GM19043 (cell line): ENCODE measurements around the gene THEM4.
"Not testable (repeated sequence)": the region's sequence is repeated elsewhere in the genome, so short reads cannot be mapped to it uniquely, and the experiment has no call there.

Experiments used
- ATAC-seq: cut with Tn5 transposase; IDR thresholded peaks from one replicate; pipeline ENCODE4 v1.9.1; 2021; ENCODE audit warnings: low read depth; ENCODE audit not compliant: unreplicated experiment

THEM4 gene

GRCh38 chr1:151900804-151901203 is 8.5 kb downstream of the THEM4 start:
- ATAC-seq, result not testable (repeated sequence)

- no peak for ATAC-seq
Observed at GRCh38 chr1:151898519-151898991, 10.8 kb downstream of the THEM4 start.

GRCh38 chr1:151897991-151898431 is 11.3 kb downstream of the THEM4 start:
- ATAC-seq, result no peak

GRCh38 chr1:151893176-151893924 is 16.0 kb downstream of the THEM4 start:
- no peak for ATAC-seq

GRCh38 chr1:151892190-151892589 is 17.1 kb downstream of the THEM4 start:
- no peak for ATAC-seq

GRCh38 chr1:151891512-151891911 is 17.8 kb downstream of the THEM4 start:
- ATAC-seq, result no peak

GRCh38 chr1:151888972-151889570 is 20.2 kb downstream of the THEM4 start:
- no peak for ATAC-seq

GRCh38 chr1:151887028-151887427 is 22.3 kb downstream of the THEM4 start:
- no peak for ATAC-seq

- ATAC-seq, result no peak
Observed at GRCh38 chr1:151885479-151885878, 23.8 kb downstream of the THEM4 start.

- not testable (repeated sequence) for ATAC-seq
Observed at GRCh38 chr1:151884879-151885278, 24.4 kb downstream of the THEM4 start.

- not testable (repeated sequence) for ATAC-seq
Observed at GRCh38 chr1:151884445-151884844, 24.9 kb downstream of the THEM4 start.

GRCh38 chr1:151883898-151884297 is 25.4 kb downstream of the THEM4 start:
- not testable (repeated sequence) for ATAC-seq

GRCh38 chr1:151882918-151883317 is 26.4 kb downstream of the THEM4 start:
- ATAC-seq, result not testable (repeated sequence)

- no peak for ATAC-seq
Observed at GRCh38 chr1:151882466-151882865, 26.8 kb downstream of the THEM4 start.

- ATAC-seq, result no peak
Observed at GRCh38 chr1:151881479-151881878, 27.8 kb downstream of the THEM4 start.

GRCh38 chr1:151875419-151876097 is 33.8 kb downstream of the THEM4 start:
- ATAC-seq, result no peak

- not testable (repeated sequence) for ATAC-seq
Observed at GRCh38 chr1:151872776-151873175, 36.5 kb downstream of the THEM4 start.

- ATAC-seq, result no peak
Observed at GRCh38 chr1:151871284-151872030, 37.9 kb downstream of the THEM4 start.

GRCh38 chr1:151868486-151868885 is 40.8 kb downstream of the THEM4 start:
- no peak for ATAC-seq

- ATAC-seq, result no peak
Observed at GRCh38 chr1:151867765-151868411, 41.4 kb downstream of the THEM4 start.
